MM.1S (cell line): Measurements from ENCODE around the gene NFXL1.

ENCODE experiments used
- EZH2phosphoT487 ChIP-seq: fragments of 300-600 bp; sonication (generic); IDR thresholded peaks from 2 replicates; pipeline ENCODE4 v1.6.1; 2018; ENCODE audit warnings: antibody characterized with exemption, low read length
- TF ChIP-seq, protein P1 (sequence below): fragments of 300-600 bp; sonication (generic); IDR thresholded peaks from 2 replicates; pipeline ENCODE4 v1.5.1; 2016; ENCODE audit warnings: antibody characterized with exemption, low read length, mixed read lengths

DNA sequence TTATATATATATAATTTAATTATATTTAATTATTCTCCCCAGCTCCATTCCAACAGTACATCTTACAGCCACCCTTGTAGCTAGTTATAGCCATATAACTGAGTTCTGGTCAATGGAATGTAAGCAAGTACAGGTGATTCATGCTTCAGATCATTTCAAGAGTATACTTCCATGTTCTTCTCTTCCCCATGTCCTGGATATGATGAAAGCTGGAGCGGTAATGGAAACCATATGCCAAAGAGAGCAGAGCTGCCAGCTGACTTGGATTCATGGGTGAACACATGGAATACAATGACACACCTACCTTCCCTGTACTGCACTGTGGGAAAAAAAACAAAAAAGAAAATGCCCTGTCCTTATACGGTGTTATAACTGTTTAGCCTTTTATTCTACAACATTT lies 59.0 kb downstream of the NFXL1 start:
- TF ChIP-seq, protein P1, sequence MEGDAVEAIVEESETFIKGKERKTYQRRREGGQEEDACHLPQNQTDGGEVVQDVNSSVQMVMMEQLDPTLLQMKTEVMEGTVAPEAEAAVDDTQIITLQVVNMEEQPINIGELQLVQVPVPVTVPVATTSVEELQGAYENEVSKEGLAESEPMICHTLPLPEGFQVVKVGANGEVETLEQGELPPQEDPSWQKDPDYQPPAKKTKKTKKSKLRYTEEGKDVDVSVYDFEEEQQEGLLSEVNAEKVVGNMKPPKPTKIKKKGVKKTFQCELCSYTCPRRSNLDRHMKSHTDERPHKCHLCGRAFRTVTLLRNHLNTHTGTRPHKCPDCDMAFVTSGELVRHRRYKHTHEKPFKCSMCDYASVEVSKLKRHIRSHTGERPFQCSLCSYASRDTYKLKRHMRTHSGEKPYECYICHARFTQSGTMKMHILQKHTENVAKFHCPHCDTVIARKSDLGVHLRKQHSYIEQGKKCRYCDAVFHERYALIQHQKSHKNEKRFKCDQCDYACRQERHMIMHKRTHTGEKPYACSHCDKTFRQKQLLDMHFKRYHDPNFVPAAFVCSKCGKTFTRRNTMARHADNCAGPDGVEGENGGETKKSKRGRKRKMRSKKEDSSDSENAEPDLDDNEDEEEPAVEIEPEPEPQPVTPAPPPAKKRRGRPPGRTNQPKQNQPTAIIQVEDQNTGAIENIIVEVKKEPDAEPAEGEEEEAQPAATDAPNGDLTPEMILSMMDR = no peak
- TF ChIP-seq EZH2phosphoT487 = no peak
